Measurements from ENCODE around the gene EPHA1. TPM values are rescaled to one million over a fixed set of nuclear protein-coding genes. Genes with fewer than 3 reads are reported as not detected.

The EPHA1 gene
- total and polyA plus RNA-seq, 2 of the 4 experiments (the other 2 are of a cell fraction): 0.10 TPM; not detected in 1

DNA sequence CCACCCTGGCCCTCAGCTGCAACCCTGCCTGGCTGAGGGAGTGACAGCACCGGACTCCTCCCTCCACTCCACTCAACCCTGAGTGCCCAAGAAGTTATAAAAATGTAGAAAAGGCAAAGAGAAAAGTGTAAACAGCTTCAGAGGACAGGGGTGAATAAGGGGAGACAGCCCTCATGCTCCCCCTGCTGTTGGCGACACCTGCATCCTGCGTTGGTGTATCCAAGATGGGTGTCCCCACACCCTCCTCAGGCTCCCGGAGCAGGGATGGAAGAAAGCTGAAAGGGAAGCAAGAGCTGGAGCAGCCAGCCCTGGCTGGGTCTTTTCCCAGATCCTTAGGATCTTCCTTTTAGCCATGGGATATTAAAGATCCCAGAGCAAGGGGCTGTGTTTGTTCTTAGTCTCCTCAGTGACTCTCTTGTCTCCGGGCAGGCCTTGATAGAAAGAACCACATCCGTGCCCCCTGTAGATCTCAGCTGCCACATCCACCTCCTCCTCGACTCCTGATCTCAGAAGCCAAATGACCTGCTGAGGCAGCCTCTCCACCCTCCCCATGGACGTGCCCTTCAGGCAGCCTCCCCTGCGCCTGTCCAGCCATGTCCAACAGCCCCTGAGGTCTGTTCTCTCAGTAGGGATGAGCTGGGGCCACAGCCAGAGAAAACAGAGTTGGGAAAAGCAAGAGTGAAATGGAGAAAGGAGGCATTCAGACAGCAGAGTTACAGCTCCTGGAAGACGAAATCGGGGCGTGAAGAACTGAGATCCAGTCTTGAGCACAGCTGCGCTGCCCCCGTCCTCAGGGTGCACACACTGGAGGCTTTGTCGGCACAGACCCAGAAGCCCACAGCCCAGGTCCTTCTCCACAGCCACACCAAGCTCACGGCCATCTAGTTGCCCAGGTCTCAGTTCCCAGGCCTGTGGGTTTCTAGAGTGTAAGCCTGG is 52.9 kb downstream of the EPHA1 start (continued):
- TF ChIP-seq BHLHE40 (IDR thresholded peaks at IDR 0.05; ENCODE audit: low read depth, low read length): no peak

DNA sequence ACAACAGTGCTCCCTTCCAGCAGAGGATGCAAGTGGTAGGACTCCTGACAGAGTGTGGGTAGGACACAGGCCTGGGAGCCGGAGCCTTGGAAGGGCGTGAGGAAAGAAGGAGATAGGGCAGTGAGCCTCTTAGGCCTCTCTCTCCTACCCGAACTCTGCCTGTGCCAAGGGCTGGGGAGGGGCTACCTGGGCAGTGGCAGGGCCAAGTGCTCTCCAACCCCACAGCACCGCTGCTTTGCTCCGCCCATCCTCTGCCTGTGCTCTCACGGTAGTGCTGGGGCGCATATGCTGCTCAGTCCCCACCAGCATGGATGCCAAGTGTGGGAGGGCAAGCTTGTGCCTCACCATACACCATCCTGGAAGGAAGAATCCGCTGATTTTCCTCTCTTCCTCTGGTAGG is 53.7 kb downstream of the EPHA1 start:
- peaks cover 20% of the 10 kb centered on the region for H3K27me3 ChIP-seq (ENCODE audit: control insufficient read depth, insufficient read depth, low read length)
- H3K4ac ChIP-seq (ENCODE audit: low read depth, low read length): no peak overlapping the region
- H2BK15ac ChIP-seq (ENCODE audit: low read depth, low read length): no peak overlapping the region
- no peaks in the 10 kb centered on the region; the same call in 1 of the 2 replicates for H3K9me1 ChIP-seq (ENCODE audit: insufficient read depth, low read length)
- ATAC-seq (ENCODE audit: low read depth) (no peak), DNase-seq (no peak)
- no peak overlapping the region for H2BK5ac ChIP-seq (ENCODE audit: low read depth, low read length, poor library complexity, severe bottlenecking)
- H3K4me1 ChIP-seq (ENCODE audit: control insufficient read depth, insufficient read depth, low read length): no peaks in the 10 kb centered on the region
- H2BK120ac ChIP-seq (ENCODE audit: low read depth, low read length): no peak overlapping the region
- no peak overlapping the region for H2AK5ac ChIP-seq (ENCODE audit: low read depth, low read length)
- POLR2A ChIA-PET (ENCODE audit: unreplicated experiment): no interaction called here
- H2BK20ac ChIP-seq (ENCODE audit: low read depth, low read length): no peak overlapping the region
- dilution Hi-C loops (cut with HindIII; ENCODE audit: low sequenced_read_pairs, unreplicated experiment) (no loop called here), in situ Hi-C loops (cut with MboI; ENCODE audit: low sequenced_read_pairs) (no loop called here), intact Hi-C loops (cut with micrococcal nuclease) (no loop called here)
- BruUV-seq (replicated peaks): no TSS peak
- WGBS, 2 experiments (ENCODE audit: extremely low coverage in 2 of 2, insufficient read length in 1 of 2): 57% methylated on average over 1 of the region's 8 CpGs; no CpG with 5 or more reads in 1 of the 2 experiments
- H4K91ac ChIP-seq (ENCODE audit: insufficient read depth, low read depth, low read length): no peak overlapping the region
- H2AFZ ChIP-seq (replicated peaks; ENCODE audit: low read length, poor library complexity): no peak overlapping the region
- no peaks in the 10 kb centered on the region for H4K20me1 ChIP-seq (ENCODE audit: insufficient read depth, low read length)
- H3K56ac ChIP-seq (ENCODE audit: extremely low read depth, insufficient read depth, low read length): no peak overlapping the region
- H3K4me3 ChIP-seq (ENCODE audit: insufficient read depth, low read depth, low read length): no peak overlapping the region
- H3K9ac ChIP-seq (ENCODE audit: low read depth, low read length): no peak overlapping the region
- no peaks in the 10 kb centered on the region for H3K9me3 ChIP-seq (ENCODE audit: control insufficient read depth, insufficient read depth, low read length)
- TF ChIP-seq MAZ (IDR thresholded peaks at IDR 0.05; ENCODE audit: borderline replicate concordance, low read depth, low read length): no peak
- no peak overlapping the region for H3K27ac ChIP-seq (ENCODE audit: insufficient read depth, low read length)
- no peak overlapping the region for H3K14ac ChIP-seq (replicated peaks; ENCODE audit: low read depth, low read length)
- H2AK9ac ChIP-seq (replicated peaks; ENCODE audit: low read depth, low read length, poor library complexity): no peak overlapping the region
- H3K23ac ChIP-seq (ENCODE audit: low read depth, low read length): no peak overlapping the region
- H3K79me1 ChIP-seq (ENCODE audit: low read depth in 1 of 2, low read length in 2 of 2): no peaks in the 10 kb centered on the region
- H4K5ac ChIP-seq (ENCODE audit: low read depth, low read length): no peak overlapping the region
- CTCF ChIA-PET: no interaction called here
- peaks cover 2% of the 10 kb centered on the region; the same call in 1 of the 2 replicates for H3K36me3 ChIP-seq (ENCODE audit: control insufficient read depth, insufficient read depth, low read length)
- no peak overlapping the region for H3K4me2 ChIP-seq (ENCODE audit: low read depth, low read length)
- H4K8ac ChIP-seq (ENCODE audit: low read depth in 2 of 2, low read length in 2 of 2): no peak overlapping the region
- no peak overlapping the region for H3K18ac ChIP-seq (ENCODE audit: low read depth, low read length)

Measured in IMR-90 (cell line).